B cell (primary cell): ENCODE data around the gene GSG1L. TPM values are rescaled to one million over a fixed set of nuclear protein-coding genes. Genes with fewer than 3 reads are reported as not detected.

Experiments used
- ATAC-seq: fragments of 200-7000 bp; cut with Tn5 transposase; one replicate; pipeline ENCODE4 v1.10.0; 2021; ENCODE audit warnings: low read depth, mild to moderate bottlenecking, moderate number of reproducible peaks, moderate library complexity
- CTCF ChIA-PET: fragments of 350-600 bp; sonication (Branson Sonifier 250); formaldehyde crosslinking; loops from one replicate; lab custom pipeline; 2021; ENCODE audit warnings: antibody characterized with exemption, inconsistent platforms; lab: Charles Lee
- POLR2A ChIA-PET: fragments of 350-600 bp; sonication (Branson Sonifier 250); formaldehyde crosslinking; loops from one replicate; lab custom pipeline; 2021; ENCODE audit warnings: antibody characterized with exemption; lab: Charles Lee
- DNase-seq: peaks from one replicate; pipeline ENCODE4 v3.0.0; 2013
- H2AFZ ChIP-seq: 2 replicates; pipeline ENCODE4 v1.6.1; 2012; ENCODE audit warnings: mild to moderate bottlenecking, low read depth, low read length; ENCODE audit not compliant: insufficient read depth, poor library complexity, severe bottlenecking
- H3K27ac ChIP-seq, 2 donors: 1 replicate in 1 of 2; 2 replicates in 1 of 2; pipeline ENCODE4 v1.5.1; 2012 to 2013; ENCODE audit warnings: low read length in 2 of 2, mild to moderate bottlenecking in 2 of 2, moderate library complexity in 1 of 2
- H3K27me3 ChIP-seq, 4 experiments: fragments of 200-600 bp in 1 of 4; sonication (generic) in 1 of 4; replicated peaks in 1 of 4; 1 replicate in 2 of 4; 2 replicates in 2 of 4; pipeline versions ENCODE4 v1.6.1 to v1.7.0; 2013 to 2016; ENCODE audit warnings: low read length in 3 of 4, mild to moderate bottlenecking in 2 of 4, mixed read lengths in 1 of 4, moderate library complexity in 1 of 4; ENCODE audit not compliant: insufficient read depth in 4 of 4, control insufficient read depth in 3 of 4; ENCODE audit errors: control extremely low read depth in 1 of 4
- H3K36me3 ChIP-seq, 2 experiments: replicated peaks in 1 of 2; 1 replicate in 1 of 2; 2 replicates in 1 of 2; pipeline versions ENCODE4 v1.6.1 to v1.7.1; 2013; ENCODE audit warnings: low read length in 1 of 2; ENCODE audit not compliant: insufficient read depth in 2 of 2, control insufficient read depth in 1 of 2; ENCODE audit errors: control extremely low read depth in 1 of 2, extremely low read depth in 1 of 2
- H3K4me1 ChIP-seq, 2 donors: fragments of 200-600 bp in 1 of 2; sonication (generic) in 1 of 2; 1 replicate in 1 of 2; 2 replicates in 1 of 2; pipeline versions ENCODE4 v1.5.1 to v1.6.1; 2013 to 2017; ENCODE audit warnings: low read length in 2 of 2; ENCODE audit not compliant: control insufficient read depth in 2 of 2, insufficient read depth in 2 of 2
- H3K4me2 ChIP-seq: replicated peaks from 2 replicates; pipeline ENCODE3; 2012; ENCODE audit warnings: mild to moderate bottlenecking, low read depth, low read length; ENCODE audit not compliant: poor library complexity, severe bottlenecking
- H3K4me3 ChIP-seq, 5 experiments: fragments of 200-600 bp in 1 of 5; sonication (generic) in 1 of 5; 1 replicate in 3 of 5; 2 replicates in 2 of 5; pipeline versions ENCODE4 v1.5.1 to v1.7.0; 2011 to 2016; ENCODE audit warnings: low read length in 4 of 5, mild to moderate bottlenecking in 4 of 5, low read depth in 2 of 5, control low read depth in 1 of 5, moderate library complexity in 1 of 5; ENCODE audit not compliant: insufficient read depth in 1 of 5; ENCODE audit errors: control extremely low read depth in 1 of 5, extremely low read depth in 1 of 5
- H3K79me2 ChIP-seq: fragments of 200-600 bp; sonication (generic); one replicate; pipeline ENCODE4 v1.6.0; 2016; ENCODE audit warnings: low read length; ENCODE audit not compliant: control insufficient read depth, insufficient read depth
- H3K9ac ChIP-seq: fragments of 200-600 bp; sonication (generic); 2 replicates; pipeline ENCODE4 v1.6.1; 2017; ENCODE audit warnings: mild to moderate bottlenecking, low read length, moderate library complexity
- H3K9me3 ChIP-seq, 3 donors: one replicate each; pipeline versions ENCODE4 v1.6.1 to v1.7.1; 2013; ENCODE audit warnings: low read length in 2 of 3; ENCODE audit not compliant: control insufficient read depth in 2 of 3, insufficient read depth in 1 of 3; ENCODE audit errors: control extremely low read depth in 1 of 3
- H4K20me1 ChIP-seq: 2 replicates; pipeline ENCODE4 v1.6.0; 2012; ENCODE audit warnings: mild to moderate bottlenecking, low read length; ENCODE audit not compliant: insufficient read depth, control insufficient read depth, poor library complexity, severe bottlenecking
- H3K27ac Mint-ChIP-seq: one replicate; pipeline ENCODE4 v1.8.0; 2021; ENCODE audit warnings: mixed read lengths
- H3K27me3 Mint-ChIP-seq: one replicate; pipeline ENCODE4 v1.8.0; 2021; ENCODE audit warnings: mixed read lengths
- H3K4me1 Mint-ChIP-seq: one replicate; pipeline ENCODE4 v1.8.0; 2021; ENCODE audit warnings: mixed read lengths
- H3K4me3 Mint-ChIP-seq: one replicate; pipeline ENCODE4 v1.8.0; 2021; ENCODE audit warnings: mixed read lengths
- H3K9me3 Mint-ChIP-seq: one replicate; pipeline ENCODE4 v1.8.0; 2022; ENCODE audit warnings: mixed read lengths; ENCODE audit not compliant: insufficient read depth
- EZH2 ChIP-seq: IDR thresholded peaks from 2 replicates; pipeline ENCODE4 v1.6.1; 2012; ENCODE audit warnings: borderline replicate concordance, low read depth, mild to moderate bottlenecking, moderate library complexity, low read length; ENCODE audit not compliant: insufficient read depth, poor library complexity, severe bottlenecking
- WGBS: methylation state at CpG from one replicate; pipeline ENCODE4 v1.1.5; 2013; ENCODE audit warnings: missing lambda C conversion rate; ENCODE audit not compliant: insufficient coverage; 5-methylcytosine and 5-hydroxymethylcytosine counted together
- intact Hi-C: fragments of 100-400 bp; cut with micrococcal nuclease; formaldehyde crosslinking; loops from one replicate; pipeline ENCODE4 v1.10.0; 2022
- polyA plus RNA-seq: library from polyadenylated mRNA; depleted of rRNA; stranded (reverse); fragments of >200 nt; gene quantifications from 2 replicates; pipeline ENCODE4 v1.2.3, GENCODE V29; 2012
- total RNA-seq, 2 donors: library from RNA; stranded (reverse); fragments of 120-200 nt in 1 of 2; gene quantifications; 1 replicate in 1 of 2; 2 replicates in 1 of 2; pipeline versions ENCODE4 v1.2.3 to v1.2.4, GENCODE V29; 2013 to 2022
- TF ChIP-seq, protein P1 (sequence below): fragments of 200-600 bp; IDR thresholded peaks from one replicate; pipeline ENCODE4 v1.8.0; 2022; ENCODE audit warnings: antibody characterized with exemption, mild to moderate bottlenecking

GSG1L gene
- total and polyA plus RNA-seq, 2 donors (not counting 1 experiment from before 2014, with no cell fraction given), result 0.01 TPM; not detected in 1

- H3K27ac Mint-ChIP-seq, result no peak overlapping the region
Measured at GRCh38 chr16:27929818-27930217, 133.7 kb downstream of the GSG1L start.

DNA sequence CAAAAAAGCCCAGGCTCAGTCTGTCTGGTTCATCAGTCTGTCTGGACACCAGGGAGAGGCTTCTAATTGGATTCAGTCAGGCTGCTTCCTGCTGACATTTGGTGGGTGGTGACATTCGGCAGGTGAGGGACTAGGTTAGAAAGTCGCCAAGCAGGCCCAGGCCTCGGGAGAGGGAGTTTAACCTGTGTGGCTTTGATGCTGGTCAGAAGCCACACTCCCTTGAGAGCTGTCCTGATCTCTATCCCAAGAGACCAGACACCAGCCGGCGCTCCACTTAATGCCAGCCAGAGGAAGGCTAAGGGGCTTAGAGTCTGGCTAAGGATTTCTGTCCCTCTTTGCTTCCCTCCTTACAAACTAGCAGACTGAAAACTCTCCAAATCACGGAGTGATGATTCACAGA, 135.0 kb downstream of the GSG1L start:
- no peaks in the 10 kb centered on the region for H3K9me3 Mint-ChIP-seq
- H3K27ac Mint-ChIP-seq, result no peak overlapping the region
- H4K20me1 ChIP-seq, result no peaks in the 10 kb centered on the region
- no peaks in the 10 kb centered on the region for H3K79me2 ChIP-seq
- TF ChIP-seq, protein P1, sequence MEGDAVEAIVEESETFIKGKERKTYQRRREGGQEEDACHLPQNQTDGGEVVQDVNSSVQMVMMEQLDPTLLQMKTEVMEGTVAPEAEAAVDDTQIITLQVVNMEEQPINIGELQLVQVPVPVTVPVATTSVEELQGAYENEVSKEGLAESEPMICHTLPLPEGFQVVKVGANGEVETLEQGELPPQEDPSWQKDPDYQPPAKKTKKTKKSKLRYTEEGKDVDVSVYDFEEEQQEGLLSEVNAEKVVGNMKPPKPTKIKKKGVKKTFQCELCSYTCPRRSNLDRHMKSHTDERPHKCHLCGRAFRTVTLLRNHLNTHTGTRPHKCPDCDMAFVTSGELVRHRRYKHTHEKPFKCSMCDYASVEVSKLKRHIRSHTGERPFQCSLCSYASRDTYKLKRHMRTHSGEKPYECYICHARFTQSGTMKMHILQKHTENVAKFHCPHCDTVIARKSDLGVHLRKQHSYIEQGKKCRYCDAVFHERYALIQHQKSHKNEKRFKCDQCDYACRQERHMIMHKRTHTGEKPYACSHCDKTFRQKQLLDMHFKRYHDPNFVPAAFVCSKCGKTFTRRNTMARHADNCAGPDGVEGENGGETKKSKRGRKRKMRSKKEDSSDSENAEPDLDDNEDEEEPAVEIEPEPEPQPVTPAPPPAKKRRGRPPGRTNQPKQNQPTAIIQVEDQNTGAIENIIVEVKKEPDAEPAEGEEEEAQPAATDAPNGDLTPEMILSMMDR, result no peak
- TF ChIP-seq EZH2, result no peak
- intact Hi-C loops, result no loop called here
- no peaks in the 10 kb centered on the region for H3K4me1 ChIP-seq
- H3K27me3 ChIP-seq, result no peaks in the 10 kb centered on the region
- H2AFZ ChIP-seq, result no peak overlapping the region
- no peak for DNase-seq
- no peak overlapping the region for H3K4me3 ChIP-seq
- no peak overlapping the region for H3K9ac ChIP-seq
- no peak overlapping the region for H3K4me2 ChIP-seq
- ChIA-PET CTCF (no interaction called here), POLR2A (no interaction called here)
- 68% methylated on average over 3 of the region's 6 CpGs for WGBS
- ATAC-seq, result no peak
- H3K9me3 ChIP-seq, result peaks cover 0 to 5% (median 0%) of the 10 kb centered on the region in 3 donors
- no peaks in the 10 kb centered on the region for H3K36me3 ChIP-seq
- H3K4me3 Mint-ChIP-seq, result no peak overlapping the region
- no peak overlapping the region for H3K27ac ChIP-seq
- no peaks in the 10 kb centered on the region for H3K4me1 Mint-ChIP-seq
- peaks cover 26% of the 10 kb centered on the region for H3K27me3 Mint-ChIP-seq

More at GRCh38 chr16:27929818-27930217, 133.7 kb downstream of the GSG1L start:
- ChIA-PET CTCF (no interaction called here), POLR2A (no interaction called here)
- peaks cover 29% of the 10 kb centered on the region for H3K27me3 Mint-ChIP-seq
- TF ChIP-seq, protein P1, result no peak
- no peak for TF ChIP-seq EZH2
- H3K4me2 ChIP-seq, result no peak overlapping the region
- H3K4me3 ChIP-seq, result no peak overlapping the region
- H3K9me3 ChIP-seq, result peaks cover 0 to 5% (median 0%) of the 10 kb centered on the region in 3 donors
- no peaks in the 10 kb centered on the region for H3K27me3 ChIP-seq
- ATAC-seq, result no peak
- no peaks in the 10 kb centered on the region for H3K79me2 ChIP-seq
- no peak overlapping the region for H3K9ac ChIP-seq
- no peak overlapping the region for H2AFZ ChIP-seq
- H3K4me3 Mint-ChIP-seq, result no peak overlapping the region
- no peaks in the 10 kb centered on the region for H3K4me1 ChIP-seq
- no peaks in the 10 kb centered on the region for H3K36me3 ChIP-seq
- no peaks in the 10 kb centered on the region for H4K20me1 ChIP-seq
- H3K27ac ChIP-seq, result no peak overlapping the region
- no peaks in the 10 kb centered on the region for H3K4me1 Mint-ChIP-seq
- no peak for DNase-seq
- intact Hi-C loops, result no loop called here
- H3K9me3 Mint-ChIP-seq, result no peaks in the 10 kb centered on the region
- 47% methylated on average over 3 of the region's 3 CpGs for WGBS
